Sigmoid colon (tissue), 7 donors: Measurements from ENCODE around the gene KLF7. TPM values are rescaled to one million over a fixed set of nuclear protein-coding genes. Genes with fewer than 3 reads are reported as not detected.
A peak's percentile ranks its signal among the peaks of the same experiment; 100 is the strongest.

Source experiments
- DNase-seq: peaks from one replicate; pipeline ENCODE4 v3.0.0-alpha.2; 2019
- H3K27ac ChIP-seq, 4 donors: fragments of 200-600 bp; sonication (generic); one replicate each; pipeline ENCODE4 v1.5.1; 2016 to 2019; ENCODE audit warnings: mild to moderate bottlenecking in 1 of 4
- H3K27me3 ChIP-seq, 3 donors: fragments of 200-600 bp; sonication (generic); one replicate each; pipeline ENCODE4 v1.5.1; 2019; ENCODE audit warnings: mild to moderate bottlenecking in 1 of 3
- H3K36me3 ChIP-seq, 4 donors: fragments of 200-600 bp; sonication (generic); one replicate each; pipeline ENCODE4 v1.5.1; 2016 to 2019
- H3K4me1 ChIP-seq, 4 donors: fragments of 200-600 bp; sonication (generic); one replicate each; pipeline ENCODE4 v1.5.1; 2017 to 2019
- H3K4me3 ChIP-seq, 4 donors: fragments of 200-600 bp; sonication (generic); one replicate each; pipeline ENCODE4 v1.5.1; 2017 to 2019; ENCODE audit warnings: mild to moderate bottlenecking in 2 of 4, moderate library complexity in 1 of 4
- H3K9me3 ChIP-seq, 4 donors: fragments of 200-600 bp in 3 of 4; sonication (generic) in 3 of 4; one replicate each; pipeline versions ENCODE4 v1.5.1 to v1.6.1; 2013 to 2019
- EP300 ChIP-seq, 4 donors: sonication (generic); formaldehyde crosslinking; IDR thresholded peaks; one replicate each; pipeline ENCODE4 v1.6.1; 2017; ENCODE audit warnings: antibody characterized with exemption in 4 of 4
- POLR2A ChIP-seq, 2 donors: fragments of 450-650 bp; IDR thresholded peaks; one replicate each; pipeline ENCODE4 v1.6.1; 2016; ENCODE audit warnings: antibody characterized with exemption in 2 of 2, mild to moderate bottlenecking in 2 of 2, moderate library complexity in 2 of 2
- POLR2AphosphoS5 ChIP-seq, 4 donors: sonication (generic); formaldehyde crosslinking; IDR thresholded peaks; one replicate each; pipeline ENCODE4 v1.6.1; 2017; ENCODE audit warnings: antibody characterized with exemption in 4 of 4
- WGBS, 2 donors: extraction: QIAGEN DNeasy Blood & Tissue Kit; methylation state at CpG; one replicate each; pipeline ENCODE4 v1.1.7; 2013; 5-methylcytosine and 5-hydroxymethylcytosine counted together
- intact Hi-C: fragments of 100-400 bp; cut with DNase I; formaldehyde crosslinking; loops from one replicate; pipeline ENCODE4 v1.15.1; 2023
- polyA plus RNA-seq, 3 donors: library from polyadenylated mRNA; stranded (reverse); fragments of 200-250 nt; gene quantifications; one replicate each; pipeline ENCODE4 v1.2.3, GENCODE V29; 2013
- total RNA-seq, 4 donors: library from RNA; depleted of rRNA; stranded (reverse); fragments of >200 nt; gene quantifications; one replicate each; pipeline ENCODE4 v1.1.0, GENCODE V29; 2016
- TF ChIP-seq, protein P1 (sequence below), 4 experiments: fragments of 450-650 bp in 3 of 4; fragments of 200-600 bp in 1 of 4; IDR thresholded peaks; one replicate each; pipeline ENCODE4 v1.5.1; 2016 to 2019; ENCODE audit warnings: antibody characterized with exemption in 4 of 4, mild to moderate bottlenecking in 3 of 4, moderate library complexity in 2 of 4
- donor health status: healthy with polysubstance abuse.
- donor health status: Bipolar disorder and iron deficiency.
- donor health status: healthy.

Gene KLF7
- total and polyA plus RNA-seq, 7 donors, result 0.60 to 52.1 (median 21.2) TPM

DNA sequence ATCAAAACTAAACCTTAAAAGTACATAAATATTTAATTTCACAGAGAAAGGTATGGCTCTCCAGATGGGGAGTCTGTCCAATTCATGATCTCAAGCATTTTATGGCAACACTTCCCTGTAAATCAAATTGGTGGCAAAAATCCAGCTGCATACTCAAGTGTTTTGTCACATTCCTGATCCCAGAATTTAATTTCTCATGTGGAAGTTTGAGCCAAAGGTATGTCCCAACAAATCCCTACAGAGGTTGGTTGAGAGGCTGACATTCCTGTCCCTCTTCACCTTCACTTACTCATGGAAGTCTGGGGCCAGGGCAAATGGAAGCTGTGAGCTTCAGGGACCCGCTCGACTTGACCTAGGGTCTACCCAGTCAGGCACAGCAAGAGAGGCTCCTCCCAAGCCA, 17.7 kb downstream of the KLF7 start:
- Histone ChIP-seq H3K9me3 (no peaks in the 10 kb centered on the region), H3K4me1 (peaks cover 0 to 100% (median 92%) of the 10 kb centered on the region in 4 donors), H3K27me3 (no peaks in the 10 kb centered on the region), H3K4me3 (no peak overlapping the region), H3K36me3 (no peaks in the 10 kb centered on the region), H3K27ac (peak overlapping the region; percentile 27 to 100 (median 81))
- DNase-seq, result no peak
- WGBS, 2 donors, result 94 to 95% methylated on average over 2 of the region's 2 CpGs
- TF ChIP-seq EP300 (IDR thresholded peaks at IDR 0.05) (no peak), POLR2AphosphoS5 (IDR thresholded peaks at IDR 0.05) (peak in 3 of 4 donors; percentile 23 to 26 (median 26))
- intact Hi-C loops, result loop anchor here (10.0 kb wide), 1 partner anchor 1117 kb away; the partner anchor contains the start of gene PIKFYVE

DNA sequence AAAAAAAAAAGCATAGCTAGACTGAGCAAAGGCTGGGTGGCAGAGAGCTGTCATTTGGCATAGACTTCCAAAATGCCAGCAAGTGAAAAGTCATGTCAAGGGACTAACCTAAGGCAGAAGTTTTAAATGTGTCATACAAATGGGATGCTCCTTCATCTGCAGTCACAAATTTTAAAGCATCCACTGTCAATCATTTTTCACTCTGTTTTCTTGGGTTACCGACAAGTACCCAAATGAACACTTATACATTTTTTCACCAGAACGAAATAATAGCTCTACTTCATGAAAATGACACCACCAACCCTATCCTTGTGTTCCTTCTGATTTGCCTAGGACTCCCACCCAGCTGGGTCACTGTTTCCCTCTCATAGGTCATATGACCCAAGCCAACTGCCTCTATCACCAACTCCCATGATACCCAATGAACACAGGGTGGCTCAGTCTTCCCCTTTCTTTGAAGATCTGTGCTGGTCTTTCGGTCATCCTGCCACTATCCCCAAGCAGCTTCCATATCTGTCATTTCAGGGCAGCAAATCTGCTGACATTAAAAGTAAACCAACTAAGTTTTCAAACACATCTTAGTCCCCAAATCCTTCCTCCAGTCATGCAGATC, 21.5 kb downstream of the KLF7 start:
- 90 to 94% methylated on average over 3 of the region's 3 CpGs for WGBS, 2 donors
- Histone ChIP-seq H3K4me3 (no peak overlapping the region), H3K36me3 (no peaks in the 10 kb centered on the region), H3K27me3 (no peaks in the 10 kb centered on the region), H3K9me3 (no peaks in the 10 kb centered on the region), H3K4me1 (peaks cover 0 to 99% (median 90%) of the 10 kb centered on the region in 4 donors), H3K27ac (peak overlapping the region; percentile 78 to 100 (median 82))
- TF ChIP-seq, protein P1, sequence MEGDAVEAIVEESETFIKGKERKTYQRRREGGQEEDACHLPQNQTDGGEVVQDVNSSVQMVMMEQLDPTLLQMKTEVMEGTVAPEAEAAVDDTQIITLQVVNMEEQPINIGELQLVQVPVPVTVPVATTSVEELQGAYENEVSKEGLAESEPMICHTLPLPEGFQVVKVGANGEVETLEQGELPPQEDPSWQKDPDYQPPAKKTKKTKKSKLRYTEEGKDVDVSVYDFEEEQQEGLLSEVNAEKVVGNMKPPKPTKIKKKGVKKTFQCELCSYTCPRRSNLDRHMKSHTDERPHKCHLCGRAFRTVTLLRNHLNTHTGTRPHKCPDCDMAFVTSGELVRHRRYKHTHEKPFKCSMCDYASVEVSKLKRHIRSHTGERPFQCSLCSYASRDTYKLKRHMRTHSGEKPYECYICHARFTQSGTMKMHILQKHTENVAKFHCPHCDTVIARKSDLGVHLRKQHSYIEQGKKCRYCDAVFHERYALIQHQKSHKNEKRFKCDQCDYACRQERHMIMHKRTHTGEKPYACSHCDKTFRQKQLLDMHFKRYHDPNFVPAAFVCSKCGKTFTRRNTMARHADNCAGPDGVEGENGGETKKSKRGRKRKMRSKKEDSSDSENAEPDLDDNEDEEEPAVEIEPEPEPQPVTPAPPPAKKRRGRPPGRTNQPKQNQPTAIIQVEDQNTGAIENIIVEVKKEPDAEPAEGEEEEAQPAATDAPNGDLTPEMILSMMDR (IDR thresholded peaks at IDR 0.05), result no peak
- TF ChIP-seq POLR2AphosphoS5 (IDR thresholded peaks at IDR 0.05) (no peak), EP300 (IDR thresholded peaks at IDR 0.05) (no peak), POLR2A (IDR thresholded peaks at IDR 0.05) (no peak)
- intact Hi-C loops, result loop anchor here (5.0 to 10.0 kb wide), 2 partner anchors 52 to 1121 kb away; partner anchors contain the start of gene PIKFYVE
- DNase-seq, result no peak

DNA sequence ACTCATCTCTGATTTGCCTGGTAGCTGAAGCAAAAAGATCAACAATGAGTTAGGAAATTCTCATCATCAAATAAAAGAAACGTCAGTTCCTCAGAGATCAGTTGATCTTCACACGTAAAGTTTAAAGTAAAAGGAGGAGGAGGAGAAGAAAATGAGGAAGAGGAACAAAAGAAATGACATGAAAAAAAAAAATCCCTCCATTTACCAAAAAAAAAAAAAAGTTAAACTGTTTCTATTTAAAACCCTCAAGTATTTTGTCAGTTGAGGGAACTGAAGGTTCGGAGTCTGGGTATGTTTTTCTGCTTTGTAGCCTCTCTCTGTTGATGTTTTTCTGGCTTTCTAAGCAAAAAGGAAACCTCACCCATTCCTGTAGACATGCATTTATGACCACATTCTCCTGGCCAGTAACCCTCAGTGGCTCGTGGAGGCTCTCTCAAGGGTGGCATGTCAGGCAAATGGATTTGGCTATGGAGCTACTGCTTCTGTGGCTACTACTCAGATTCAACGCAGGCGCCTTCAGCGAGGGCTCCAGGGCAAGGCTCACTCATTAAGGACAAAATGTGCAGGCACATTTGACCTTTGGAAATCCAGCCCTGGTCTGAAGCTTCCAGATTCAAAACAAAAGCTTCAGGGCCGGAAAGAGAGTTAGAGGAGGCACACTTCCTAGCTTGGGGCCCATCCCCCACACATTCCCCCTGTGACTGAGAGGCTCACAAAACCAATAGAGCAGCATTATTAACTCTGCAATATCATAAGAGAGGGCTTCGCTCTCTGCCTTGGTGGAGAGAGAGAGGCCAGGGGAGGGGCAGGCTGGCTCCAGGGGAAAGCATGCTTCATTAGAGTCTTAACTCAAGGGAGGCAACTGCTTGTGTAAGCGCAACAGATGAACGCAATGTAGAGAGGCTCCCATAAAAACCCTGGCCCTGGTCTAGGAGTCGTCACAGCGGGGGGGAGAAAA, 22.3 kb downstream of the KLF7 start:
- TF ChIP-seq EP300 (IDR thresholded peaks at IDR 0.05), result no peak
- TF ChIP-seq, protein P1 (IDR thresholded peaks at IDR 0.05), result no peak
- peak in 1 of 2 donors; percentile 8 for TF ChIP-seq POLR2A (IDR thresholded peaks at IDR 0.05)
- peak in 3 of 4 donors; percentile 48 to 69 (median 49) for TF ChIP-seq POLR2AphosphoS5 (IDR thresholded peaks at IDR 0.05)
- intact Hi-C loops, result loop anchor here (5.0 to 10.0 kb wide), 2 partner anchors 51 to 1121 kb away; partner anchors contain the start of gene PIKFYVE
- Histone ChIP-seq H3K27me3 (no peaks in the 10 kb centered on the region), H3K9me3 (no peaks in the 10 kb centered on the region), H3K4me1 (peaks cover 0 to 99% (median 88%) of the 10 kb centered on the region in 4 donors), H3K4me3 (peak overlapping the region; percentile 2 to 31 (median 14)), H3K27ac (peak overlapping the region; percentile 78 to 100 (median 82)), H3K36me3 (no peaks in the 10 kb centered on the region)
- DNase-seq, result peak; percentile 90
- 28 to 71% methylated on average over 13 of the region's 13 CpGs for WGBS, 2 donors

DNA sequence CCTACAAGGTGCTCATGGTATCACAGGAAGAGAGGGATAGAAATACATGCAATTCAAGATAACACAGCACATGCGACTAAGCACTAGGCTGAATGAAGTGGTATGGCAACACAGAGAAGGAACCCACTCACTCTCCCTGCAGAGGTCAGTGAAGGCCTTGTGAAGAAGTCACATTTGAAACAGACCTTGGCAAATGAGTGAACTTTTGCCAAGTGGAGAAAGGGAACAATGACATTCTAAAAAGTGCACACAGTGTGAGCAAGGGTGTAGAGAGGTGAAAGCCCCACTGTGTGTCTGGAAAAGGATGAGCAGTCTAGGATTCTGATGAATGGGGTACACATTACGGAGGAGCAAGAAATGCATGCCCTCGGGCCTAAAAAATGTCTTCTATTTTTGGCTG, 23.3 kb downstream of the KLF7 start:
- no peak overlapping the region for H3K4me3 ChIP-seq
- intact Hi-C loops, result loop anchor here (5.0 to 10.0 kb wide), 2 partner anchors 50 to 1122 kb away; partner anchors contain the start of gene PIKFYVE

More for the DNA sequence above, 23.3 kb downstream of the KLF7 start:
- Histone ChIP-seq H3K27ac (peak overlapping the region; percentile 78 to 100 (median 82)), H3K9me3 (no peaks in the 10 kb centered on the region), H3K4me1 (peaks cover 0 to 99% (median 89%) of the 10 kb centered on the region in 4 donors), H3K36me3 (no peaks in the 10 kb centered on the region), H3K27me3 (no peaks in the 10 kb centered on the region)
- TF ChIP-seq POLR2A (IDR thresholded peaks at IDR 0.05), result no peak
- no peak for TF ChIP-seq EP300 (IDR thresholded peaks at IDR 0.05)
- TF ChIP-seq POLR2AphosphoS5 (IDR thresholded peaks at IDR 0.05), result peak in 2 of 4 donors; percentile 17 to 41
- TF ChIP-seq, protein P1 (IDR thresholded peaks at IDR 0.05), result no peak
- 45 to 84% methylated on average over 3 of the region's 3 CpGs for WGBS, 2 donors
- DNase-seq, result no peak
